Measurements from ENCODE around the gene OGFR. TPM values are rescaled to one million over a fixed set of nuclear protein-coding genes. Genes with fewer than 3 reads are reported as not detected.

OGFR gene
- total RNA-seq, 1 experiment from 2014 or later = 47.3 TPM

DNA sequence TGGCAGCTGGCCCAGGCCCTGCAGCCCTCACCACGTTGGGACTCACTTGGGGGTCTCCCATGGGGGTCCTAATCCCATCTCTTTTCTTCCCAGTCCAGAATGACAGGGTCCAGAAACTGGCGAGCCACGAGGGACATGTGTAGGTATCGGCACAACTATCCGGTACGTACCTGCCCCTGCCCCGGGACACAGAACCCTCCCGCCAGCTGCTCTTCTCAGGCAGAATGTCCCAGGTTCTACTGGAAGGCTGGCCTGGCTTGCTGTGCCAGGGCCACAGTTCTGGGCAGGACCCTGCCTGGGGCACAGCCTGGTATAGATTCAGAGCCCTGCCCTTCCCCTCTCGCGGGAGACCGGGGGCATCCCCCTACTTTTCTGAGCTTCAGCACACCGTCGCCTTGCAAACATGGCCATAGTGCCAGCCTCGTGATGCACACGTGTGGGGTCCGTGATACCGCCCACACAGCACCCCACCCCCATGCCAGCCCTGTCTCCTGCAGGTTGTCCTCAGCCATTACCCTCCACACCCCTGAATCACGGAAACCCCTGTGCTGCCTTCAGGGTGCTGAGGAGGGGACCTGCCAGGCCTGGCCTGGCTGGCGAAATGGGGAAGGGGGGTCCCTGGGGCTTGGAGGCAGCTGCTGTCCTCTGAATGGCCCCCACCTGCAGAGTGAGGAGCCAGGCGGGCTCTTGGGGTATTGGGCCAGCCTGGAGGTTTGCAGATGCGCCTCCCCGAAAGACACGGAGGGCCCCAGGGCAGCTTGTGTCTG, 3.0 kb downstream of the OGFR start:
- ChIA-PET POLR2A (no interaction called here), CTCF (interaction anchor here (0.5 to 1.7 kb wide), 7 partner anchors 13 to 397 kb away, joined by 3 to 6 read pairs (median 4); no protein-coding TSS in a partner anchor)
- in situ Hi-C loops (cut with HindIII; ENCODE audit: low pct_unique_long_range_greater_than_20kb, low sequenced_read_pairs) = no loop called here
- no peaks in the 10 kb centered on the region for H3K9me3 ChIP-seq (ENCODE audit: control insufficient read depth, insufficient read depth, low read depth, low read length)
- TF ChIP-seq, protein P1, sequence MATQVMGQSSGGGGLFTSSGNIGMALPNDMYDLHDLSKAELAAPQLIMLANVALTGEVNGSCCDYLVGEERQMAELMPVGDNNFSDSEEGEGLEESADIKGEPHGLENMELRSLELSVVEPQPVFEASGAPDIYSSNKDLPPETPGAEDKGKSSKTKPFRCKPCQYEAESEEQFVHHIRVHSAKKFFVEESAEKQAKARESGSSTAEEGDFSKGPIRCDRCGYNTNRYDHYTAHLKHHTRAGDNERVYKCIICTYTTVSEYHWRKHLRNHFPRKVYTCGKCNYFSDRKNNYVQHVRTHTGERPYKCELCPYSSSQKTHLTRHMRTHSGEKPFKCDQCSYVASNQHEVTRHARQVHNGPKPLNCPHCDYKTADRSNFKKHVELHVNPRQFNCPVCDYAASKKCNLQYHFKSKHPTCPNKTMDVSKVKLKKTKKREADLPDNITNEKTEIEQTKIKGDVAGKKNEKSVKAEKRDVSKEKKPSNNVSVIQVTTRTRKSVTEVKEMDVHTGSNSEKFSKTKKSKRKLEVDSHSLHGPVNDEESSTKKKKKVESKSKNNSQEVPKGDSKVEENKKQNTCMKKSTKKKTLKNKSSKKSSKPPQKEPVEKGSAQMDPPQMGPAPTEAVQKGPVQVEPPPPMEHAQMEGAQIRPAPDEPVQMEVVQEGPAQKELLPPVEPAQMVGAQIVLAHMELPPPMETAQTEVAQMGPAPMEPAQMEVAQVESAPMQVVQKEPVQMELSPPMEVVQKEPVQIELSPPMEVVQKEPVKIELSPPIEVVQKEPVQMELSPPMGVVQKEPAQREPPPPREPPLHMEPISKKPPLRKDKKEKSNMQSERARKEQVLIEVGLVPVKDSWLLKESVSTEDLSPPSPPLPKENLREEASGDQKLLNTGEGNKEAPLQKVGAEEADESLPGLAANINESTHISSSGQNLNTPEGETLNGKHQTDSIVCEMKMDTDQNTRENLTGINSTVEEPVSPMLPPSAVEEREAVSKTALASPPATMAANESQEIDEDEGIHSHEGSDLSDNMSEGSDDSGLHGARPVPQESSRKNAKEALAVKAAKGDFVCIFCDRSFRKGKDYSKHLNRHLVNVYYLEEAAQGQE (IDR thresholded peaks at IDR 0.05; ENCODE audit: insufficient read depth in 1 of 2, low read depth in 2 of 2, low read length in 1 of 2) = no peak
- TF ChIP-seq TCF7L2 (IDR thresholded peaks at IDR 0.05; ENCODE audit: low read depth, low read length) (no peak), POLR2AphosphoS5 (IDR thresholded peaks at IDR 0.05; ENCODE audit: low read depth, low read length) (no peak), SIN3A (IDR thresholded peaks at IDR 0.05; ENCODE audit: borderline replicate concordance, insufficient read depth, low read depth, low read length) (no peak)
- TF ChIP-seq, protein P2, sequence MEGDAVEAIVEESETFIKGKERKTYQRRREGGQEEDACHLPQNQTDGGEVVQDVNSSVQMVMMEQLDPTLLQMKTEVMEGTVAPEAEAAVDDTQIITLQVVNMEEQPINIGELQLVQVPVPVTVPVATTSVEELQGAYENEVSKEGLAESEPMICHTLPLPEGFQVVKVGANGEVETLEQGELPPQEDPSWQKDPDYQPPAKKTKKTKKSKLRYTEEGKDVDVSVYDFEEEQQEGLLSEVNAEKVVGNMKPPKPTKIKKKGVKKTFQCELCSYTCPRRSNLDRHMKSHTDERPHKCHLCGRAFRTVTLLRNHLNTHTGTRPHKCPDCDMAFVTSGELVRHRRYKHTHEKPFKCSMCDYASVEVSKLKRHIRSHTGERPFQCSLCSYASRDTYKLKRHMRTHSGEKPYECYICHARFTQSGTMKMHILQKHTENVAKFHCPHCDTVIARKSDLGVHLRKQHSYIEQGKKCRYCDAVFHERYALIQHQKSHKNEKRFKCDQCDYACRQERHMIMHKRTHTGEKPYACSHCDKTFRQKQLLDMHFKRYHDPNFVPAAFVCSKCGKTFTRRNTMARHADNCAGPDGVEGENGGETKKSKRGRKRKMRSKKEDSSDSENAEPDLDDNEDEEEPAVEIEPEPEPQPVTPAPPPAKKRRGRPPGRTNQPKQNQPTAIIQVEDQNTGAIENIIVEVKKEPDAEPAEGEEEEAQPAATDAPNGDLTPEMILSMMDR (IDR thresholded peaks at IDR 0.05) = no peak
- DNase-seq (ENCODE audit: low read depth, low spot score) (no peak), ATAC-seq (no peak)
- BruUV-seq (replicated peaks) = no TSS peak
- peaks cover 7% of the 10 kb centered on the region for H3K36me3 ChIP-seq (ENCODE audit: control insufficient read depth, insufficient read depth, low read length)
- no peak overlapping the region for H3K4me3 ChIP-seq (ENCODE audit: low read depth in 2 of 2, low read length in 2 of 2)
- H3K4me1 ChIP-seq (ENCODE audit: control insufficient read depth, insufficient read depth, low read length) = peaks cover 33% of the 10 kb centered on the region
- H3K27ac ChIP-seq (ENCODE audit: low read length) = peak overlapping the region; percentile 93
- intact Hi-C loops (cut with micrococcal nuclease; ENCODE audit: unreplicated experiment) = no loop called here
- H3K27me3 ChIP-seq (ENCODE audit: control insufficient read depth, insufficient read depth, low read length) = no peaks in the 10 kb centered on the region

DNA sequence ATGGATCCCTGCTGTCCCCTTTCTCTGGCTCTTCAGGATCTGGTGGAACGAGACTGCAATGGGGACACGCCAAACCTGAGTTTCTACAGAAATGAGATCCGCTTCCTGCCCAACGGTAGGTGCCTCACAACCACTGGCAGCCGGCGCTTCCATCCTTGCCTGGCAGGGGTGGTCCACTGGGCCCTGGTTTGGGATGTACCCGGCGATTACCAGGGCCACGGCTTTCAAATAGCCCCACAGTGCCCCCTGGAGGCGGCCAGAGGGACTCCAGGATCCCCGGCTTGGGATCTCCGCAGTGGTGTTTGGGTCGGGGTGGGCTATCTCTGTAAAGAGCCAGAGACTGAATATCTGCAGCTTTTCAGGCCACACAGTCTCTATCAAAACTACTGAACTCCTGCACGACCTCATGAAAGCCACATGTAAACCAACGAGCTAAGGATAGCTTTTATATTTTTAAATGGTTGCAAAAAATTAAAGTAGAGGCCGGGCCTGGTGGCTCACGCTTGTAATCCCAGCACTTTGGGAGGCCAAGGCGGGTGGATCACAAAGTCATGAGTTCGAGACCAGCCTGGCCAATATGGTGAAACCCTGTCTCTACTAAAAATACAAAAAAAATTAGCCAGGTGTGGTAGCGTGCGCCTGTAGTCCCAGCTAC, 3.7 kb downstream of the OGFR start:
- ChIA-PET POLR2A (interaction anchor here (0.6 kb wide), 1 partner anchor 101 kb away, joined by 4 read pairs; no protein-coding TSS in a partner anchor), CTCF (interaction anchor here (0.6 to 1.7 kb wide), 7 partner anchors 14 to 398 kb away, joined by 3 to 6 read pairs (median 5); no protein-coding TSS in a partner anchor)
- intact Hi-C loops (cut with micrococcal nuclease; ENCODE audit: unreplicated experiment) = no loop called here
- in situ Hi-C loops (cut with HindIII; ENCODE audit: low pct_unique_long_range_greater_than_20kb, low sequenced_read_pairs) = no loop called here
- TF ChIP-seq, protein P2 (IDR thresholded peaks at IDR 0.05) = peak; percentile 97
- TF ChIP-seq TCF7L2 (IDR thresholded peaks at IDR 0.05; ENCODE audit: low read depth, low read length) (no peak), SIN3A (IDR thresholded peaks at IDR 0.05; ENCODE audit: borderline replicate concordance, insufficient read depth, low read depth, low read length) (no peak), POLR2AphosphoS5 (IDR thresholded peaks at IDR 0.05; ENCODE audit: low read depth, low read length) (no peak)
- Histone ChIP-seq H3K4me3 (ENCODE audit: low read depth in 2 of 2, low read length in 2 of 2) (no peak overlapping the region), H3K36me3 (ENCODE audit: control insufficient read depth, insufficient read depth, low read length) (peaks cover 7% of the 10 kb centered on the region), H3K4me1 (ENCODE audit: control insufficient read depth, insufficient read depth, low read length) (peaks cover 33% of the 10 kb centered on the region), H3K27me3 (ENCODE audit: control insufficient read depth, insufficient read depth, low read length) (no peaks in the 10 kb centered on the region), H3K9me3 (ENCODE audit: control insufficient read depth, insufficient read depth, low read depth, low read length) (no peaks in the 10 kb centered on the region), H3K27ac (ENCODE audit: low read length) (no peak overlapping the region; the same call in 1 of the 2 replicates)
- DNase-seq (ENCODE audit: low read depth, low spot score) = no peak
- ATAC-seq = peak; percentile 62
- BruUV-seq (replicated peaks) = no TSS peak
